Immature natural killer cell (primary cell): Measurements from ENCODE around the gene SWSAP1. TPM values are rescaled to one million over a fixed set of nuclear protein-coding genes. Genes with fewer than 3 reads are reported as not detected.
"Not testable (repeated sequence)": the region's sequence is repeated elsewhere in the genome, so short reads cannot be mapped to it uniquely, and the experiment has no call there.

Experiments used
- DNase-seq, 3 donors: peaks; one replicate each; pipeline ENCODE4 v3.0.0; 2022; ENCODE audit warnings: mixed read lengths in 1 of 3
- H3K27ac Mint-ChIP-seq, 6 donors: one replicate each; pipeline ENCODE4 v1.8.0; 2020; ENCODE audit warnings: mixed read lengths in 6 of 6, mild to moderate bottlenecking in 5 of 6, inconsistent platforms in 4 of 6, moderate library complexity in 3 of 6
- H3K27me3 Mint-ChIP-seq, 3 donors: one replicate each; pipeline ENCODE4 v1.8.0; 2020 to 2021; ENCODE audit warnings: low read depth in 3 of 3, mild to moderate bottlenecking in 3 of 3, mixed read lengths in 3 of 3, moderate library complexity in 3 of 3, inconsistent platforms in 1 of 3
- H3K36me3 Mint-ChIP-seq, 3 donors: one replicate each; pipeline ENCODE4 v1.8.0; 2020; ENCODE audit warnings: mixed read lengths in 3 of 3, inconsistent platforms in 2 of 3, mild to moderate bottlenecking in 2 of 3
- H3K4me1 Mint-ChIP-seq, 2 donors: one replicate each; pipeline ENCODE4 v1.8.0; 2020; ENCODE audit warnings: inconsistent platforms in 2 of 2, mild to moderate bottlenecking in 2 of 2, mixed read lengths in 2 of 2, moderate library complexity in 1 of 2
- H3K4me3 Mint-ChIP-seq, 5 donors: one replicate each; pipeline ENCODE4 v1.8.0; 2020; ENCODE audit warnings: mild to moderate bottlenecking in 5 of 5, mixed read lengths in 5 of 5, inconsistent platforms in 3 of 5, moderate library complexity in 3 of 5
- H3K9me3 Mint-ChIP-seq, 6 donors: one replicate each; pipeline ENCODE4 v1.8.0; 2020; ENCODE audit warnings: mild to moderate bottlenecking in 6 of 6, mixed read lengths in 6 of 6, inconsistent platforms in 4 of 6, moderate library complexity in 3 of 6
- polyA plus RNA-seq, 3 donors: library from polyadenylated mRNA; unstranded; fragments of 300-500 nt; fragmentation: Illumina TruSeq; gene quantifications; one replicate each; pipeline ENCODE4 v1.2.3, GENCODE V29; 2021

Gene SWSAP1
- polyA plus RNA-seq = 1 to 10 TPM; 7.0 to 8.7 (median 8.3) TPM

GRCh38 chr19:11374433-11375142 lies at the start of gene SWSAP1:
Gene SWSAP1, plus strand, starts transcription at chr19:11374666. Its CDS starts 15 bp downstream, at chr19:11374681.
- Mint-ChIP-seq H3K4me3 (peak within 1 kb of the TSS in 1 of 5 donors; percentile 38), H3K27me3 (no peaks in the 10 kb centered on the region), H3K9me3 (no peaks in the 10 kb centered on the region), H3K27ac (no peak within 1 kb of the TSS), H3K36me3 (peaks cover 8 to 12% (median 11%) of the 10 kb centered on the region in 3 donors), H3K4me1 (peaks cover 0 to 14% of the 10 kb centered on the region in 2 donors)
- peak; percentile 98 to 99 (median 99) for DNase-seq

DNA sequence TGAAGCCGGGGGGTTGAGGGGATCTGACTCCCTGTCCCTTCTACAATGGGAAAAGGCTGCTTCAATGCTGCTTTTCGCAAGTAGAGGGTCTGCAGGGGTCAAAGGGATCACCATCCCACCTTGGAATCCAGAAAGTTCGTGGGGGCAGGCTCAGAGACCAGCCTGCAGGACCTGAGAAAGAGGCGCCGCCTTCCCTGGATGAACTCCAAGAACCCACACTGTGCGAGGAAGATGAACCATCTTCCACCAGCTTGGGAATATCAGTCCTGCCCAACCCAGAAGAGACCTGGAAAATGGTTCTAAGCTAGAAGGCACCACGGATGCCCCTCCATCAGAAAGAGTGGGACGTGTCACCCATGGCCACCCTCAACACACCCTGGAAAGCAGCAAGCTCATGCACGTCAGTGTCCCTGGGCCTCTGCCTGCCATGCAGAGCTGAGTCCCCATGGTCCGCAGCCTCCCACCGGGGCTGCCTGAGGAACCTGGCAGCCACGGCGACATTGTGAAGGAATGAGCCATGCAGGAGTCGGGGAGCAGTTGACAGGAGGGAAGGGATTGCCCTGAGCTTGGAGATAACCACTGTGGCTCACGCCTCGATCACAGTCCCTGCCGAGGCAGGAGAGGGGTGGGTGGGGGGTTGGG lies 49.6 kb upstream of the SWSAP1 start:
- no peak for DNase-seq
- Mint-ChIP-seq H3K9me3 (no peaks in the 10 kb centered on the region), H3K27ac (peak overlapping the region; percentile 85 to 94 (median 92)), H3K4me3 (peak overlapping the region in 1 of 5 donors; percentile 72), H3K27me3 (peaks cover 4% of the 10 kb centered on the region in 3 donors), H3K36me3 (peaks cover 0 to 7% (median 4%) of the 10 kb centered on the region in 3 donors), H3K4me1 (peaks cover 28 to 35% of the 10 kb centered on the region in 2 donors)

- no peak overlapping the region for H3K4me3 Mint-ChIP-seq
- H3K36me3 Mint-ChIP-seq = peaks cover 0 to 10% (median 4%) of the 10 kb centered on the region in 3 donors
- no peaks in the 10 kb centered on the region for H3K9me3 Mint-ChIP-seq
- H3K27me3 Mint-ChIP-seq = peaks cover 2 to 4% (median 4%) of the 10 kb centered on the region in 3 donors
- peak overlapping the region in 2 of 6 donors; percentile 7 to 12 for H3K27ac Mint-ChIP-seq
- DNase-seq = no peak
- H3K4me1 Mint-ChIP-seq = peaks cover 28 to 34% of the 10 kb centered on the region in 2 donors
Measured at GRCh38 chr19:11325544-11325943, 48.9 kb upstream of the SWSAP1 start.

DNA sequence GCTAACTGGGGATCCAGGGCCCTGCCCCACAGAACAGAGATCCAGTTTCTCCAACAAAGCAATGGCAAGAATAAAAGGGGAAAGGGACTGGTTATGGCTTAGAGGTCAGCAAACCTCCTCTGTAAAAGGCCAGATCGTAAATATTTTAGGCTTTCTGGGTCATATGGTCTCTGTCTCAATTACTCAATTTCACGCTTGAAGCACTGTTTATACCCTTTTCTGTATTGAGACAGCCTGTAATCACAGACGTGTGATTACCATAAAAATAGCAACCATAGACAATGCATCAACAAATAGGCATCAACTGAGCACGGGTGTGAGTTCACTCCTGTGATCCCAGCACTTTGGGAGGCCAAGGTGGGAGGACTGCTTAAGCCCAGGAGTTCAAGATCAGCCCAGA lies 44.3 kb upstream of the SWSAP1 start:
- no peak for DNase-seq
- no peak overlapping the region for H3K27ac Mint-ChIP-seq
- peaks cover 0 to 3% of the 10 kb centered on the region in 2 donors for H3K4me1 Mint-ChIP-seq
- H3K4me3 Mint-ChIP-seq = no peak overlapping the region
- H3K9me3 Mint-ChIP-seq = peaks cover 0 to 2% (median 0%) of the 10 kb centered on the region in 6 donors
- H3K36me3 Mint-ChIP-seq = peaks cover 4 to 16% (median 10%) of the 10 kb centered on the region in 3 donors
- H3K27me3 Mint-ChIP-seq = peaks cover 0 to 2% (median 0%) of the 10 kb centered on the region in 3 donors

DNA sequence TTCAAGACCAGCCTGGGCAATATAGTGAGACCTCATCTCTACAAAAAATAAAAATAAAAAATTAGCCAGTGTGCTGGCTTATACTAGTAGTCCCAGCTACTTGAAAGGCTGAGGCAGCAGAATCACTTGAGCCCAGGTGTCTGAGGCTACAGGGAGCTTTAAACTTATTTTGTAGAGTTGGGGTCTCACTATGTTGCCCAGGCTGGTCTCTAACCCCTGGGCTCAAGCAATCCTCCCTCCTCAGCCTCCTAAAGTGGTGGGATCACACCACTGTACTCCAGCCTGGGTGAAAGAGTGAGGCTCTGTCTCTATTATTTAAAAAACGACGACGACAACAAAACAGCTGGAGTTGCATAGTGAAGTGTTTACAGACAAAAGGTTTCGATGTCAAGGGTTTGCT lies 43.0 kb upstream of the SWSAP1 start:
- H3K9me3 Mint-ChIP-seq = peaks cover 0 to 2% (median 0%) of the 10 kb centered on the region in 6 donors
- DNase-seq = no peak
- H3K36me3 Mint-ChIP-seq = peaks cover 15 to 22% (median 17%) of the 10 kb centered on the region in 3 donors
- no peak overlapping the region for H3K4me3 Mint-ChIP-seq
- H3K27me3 Mint-ChIP-seq = peaks cover 0 to 2% (median 0%) of the 10 kb centered on the region in 3 donors
- peaks cover 0 to 1% of the 10 kb centered on the region in 2 donors for H3K4me1 Mint-ChIP-seq
- no peak overlapping the region for H3K27ac Mint-ChIP-seq

DNA sequence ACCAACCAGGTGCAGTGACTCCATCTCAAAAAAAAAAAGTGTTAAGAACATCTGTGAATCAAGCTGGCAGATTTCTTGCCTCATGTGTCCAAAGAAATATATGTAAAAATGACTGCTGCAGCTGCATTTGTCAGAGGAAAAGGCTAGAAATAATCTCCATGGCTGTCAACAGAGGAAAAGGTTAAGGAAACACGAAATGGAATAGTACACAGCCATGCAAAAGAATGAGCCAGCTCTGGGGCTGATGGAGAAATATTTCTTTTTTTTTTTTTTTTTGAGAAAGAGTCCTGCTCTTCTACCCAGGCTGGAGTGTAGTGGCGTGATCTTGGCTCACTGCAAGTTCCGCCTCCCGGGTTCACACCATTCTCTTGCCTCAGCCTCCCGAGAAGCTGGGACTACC lies 41.6 kb upstream of the SWSAP1 start:
- Mint-ChIP-seq H3K4me1 (peaks cover 10 to 12% of the 10 kb centered on the region in 2 donors), H3K4me3 (no peak overlapping the region), H3K27ac (no peak overlapping the region), H3K36me3 (peaks cover 13 to 15% (median 15%) of the 10 kb centered on the region in 3 donors), H3K9me3 (peaks cover 0 to 2% (median 0%) of the 10 kb centered on the region in 6 donors), H3K27me3 (peaks cover 0 to 2% (median 0%) of the 10 kb centered on the region in 3 donors)
- no peak for DNase-seq

DNA sequence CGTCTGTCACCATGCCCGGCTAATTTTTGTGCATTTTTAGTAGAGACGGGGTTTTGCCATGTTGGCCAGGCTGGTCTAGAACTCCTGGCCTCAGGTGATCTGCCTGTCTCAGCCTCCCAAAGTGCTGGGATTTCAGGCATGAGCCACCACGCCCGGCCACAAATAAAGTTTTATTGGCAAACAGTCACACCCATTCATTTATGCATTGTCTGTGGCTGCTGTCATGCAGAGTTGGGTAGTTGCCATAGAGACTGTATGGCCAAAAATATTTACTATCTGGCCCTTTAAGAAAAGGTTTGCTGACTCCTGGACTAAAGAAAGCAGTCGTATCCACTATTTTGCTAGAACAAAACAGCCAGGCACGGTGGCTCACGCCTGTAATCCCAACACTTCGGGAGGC lies 40.6 kb upstream of the SWSAP1 start:
- Mint-ChIP-seq H3K36me3 (peaks cover 13 to 15% (median 15%) of the 10 kb centered on the region in 3 donors), H3K4me1 (peaks cover 21 to 22% of the 10 kb centered on the region in 2 donors)
- DNase-seq, H3K27ac Mint-ChIP-seq, H3K27me3 Mint-ChIP-seq, H3K9me3 Mint-ChIP-seq, H3K4me3 Mint-ChIP-seq: not testable (repeated sequence)

- Mint-ChIP-seq H3K4me3 (no peak overlapping the region), H3K9me3 (peaks cover 0 to 2% (median 0%) of the 10 kb centered on the region in 6 donors), H3K4me1 (peaks cover 29 to 32% of the 10 kb centered on the region in 2 donors), H3K27ac (no peak overlapping the region), H3K27me3 (peaks cover 0 to 2% (median 0%) of the 10 kb centered on the region in 3 donors), H3K36me3 (peaks cover 12 to 15% (median 13%) of the 10 kb centered on the region in 3 donors)
- no peak for DNase-seq
Measured at GRCh38 chr19:11335449-11336146, 38.9 kb upstream of the SWSAP1 start.

DNA sequence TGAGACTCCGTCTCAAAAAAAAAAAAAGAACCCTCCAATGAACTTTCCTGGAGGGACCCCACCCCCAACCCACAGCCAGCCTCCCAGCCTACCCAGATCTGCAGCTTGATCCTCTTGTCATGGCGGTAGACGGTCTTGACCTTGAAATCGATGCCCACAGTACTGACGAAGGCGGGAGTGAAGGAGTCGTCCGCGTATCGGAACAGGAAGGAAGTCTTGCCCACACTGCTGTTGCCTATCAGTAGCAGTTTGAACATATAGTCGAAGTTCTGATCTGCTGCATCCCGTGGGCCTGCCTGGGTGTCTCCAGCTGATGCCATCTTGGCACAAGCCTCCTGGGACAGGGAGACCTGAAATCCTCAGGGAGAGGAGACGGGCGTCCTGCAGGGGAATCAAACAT lies 37.4 kb upstream of the SWSAP1 start:
- H3K27ac Mint-ChIP-seq = peak overlapping the region; percentile 50 to 78 (median 65)
- DNase-seq = peak in 1 of 3 donors; percentile 23
- H3K36me3 Mint-ChIP-seq = peaks cover 12 to 15% (median 13%) of the 10 kb centered on the region in 3 donors
- peaks cover 0 to 3% (median 0%) of the 10 kb centered on the region in 3 donors for H3K27me3 Mint-ChIP-seq
- H3K9me3 Mint-ChIP-seq = peaks cover 0 to 2% (median 0%) of the 10 kb centered on the region in 6 donors
- H3K4me3 Mint-ChIP-seq = peak overlapping the region; percentile 48 to 66 (median 56)
- peaks cover 29 to 32% of the 10 kb centered on the region in 2 donors for H3K4me1 Mint-ChIP-seq

DNA sequence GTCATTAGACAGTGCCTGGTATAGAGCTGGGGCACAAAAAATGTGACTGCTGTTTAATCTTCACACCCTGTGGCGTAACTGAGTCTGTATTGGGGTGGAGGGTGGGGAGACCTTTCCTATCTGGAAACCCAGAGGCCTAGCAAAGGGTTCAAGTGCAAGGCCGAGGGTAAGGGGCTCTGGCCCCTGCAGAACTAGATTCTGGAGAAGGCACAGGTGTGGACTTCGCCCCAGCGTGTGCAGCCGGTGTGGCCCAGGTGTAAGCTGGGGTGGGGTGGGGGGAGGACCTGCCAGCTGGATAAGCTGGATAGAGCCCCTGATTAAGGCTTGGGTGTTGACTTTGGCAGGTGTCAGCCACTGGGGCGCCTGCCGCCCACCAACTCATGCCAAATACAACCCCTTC lies 36.3 kb upstream of the SWSAP1 start:
- Mint-ChIP-seq H3K4me1 (peaks cover 29 to 32% of the 10 kb centered on the region in 2 donors), H3K9me3 (peaks cover 0 to 2% (median 0%) of the 10 kb centered on the region in 6 donors), H3K27me3 (peaks cover 0 to 2% (median 1%) of the 10 kb centered on the region in 3 donors), H3K36me3 (peaks cover 12 to 15% (median 13%) of the 10 kb centered on the region in 3 donors), H3K4me3 (peak overlapping the region; percentile 9 to 66 (median 48)), H3K27ac (peak overlapping the region in 4 of 6 donors; percentile 23 to 74 (median 64))
- no peak for DNase-seq

- no peak for DNase-seq
- Mint-ChIP-seq H3K27me3 (peaks cover 0 to 2% (median 1%) of the 10 kb centered on the region in 3 donors), H3K36me3 (peaks cover 8 to 15% (median 12%) of the 10 kb centered on the region in 3 donors), H3K27ac (peak overlapping the region; percentile 2 to 74 (median 20)), H3K4me1 (peaks cover 29 to 32% of the 10 kb centered on the region in 2 donors), H3K9me3 (peaks cover 0 to 2% (median 0%) of the 10 kb centered on the region in 6 donors), H3K4me3 (peak overlapping the region; percentile 49 to 83 (median 80))
Measured at GRCh38 chr19:11338569-11339253, 35.8 kb upstream of the SWSAP1 start.

DNA sequence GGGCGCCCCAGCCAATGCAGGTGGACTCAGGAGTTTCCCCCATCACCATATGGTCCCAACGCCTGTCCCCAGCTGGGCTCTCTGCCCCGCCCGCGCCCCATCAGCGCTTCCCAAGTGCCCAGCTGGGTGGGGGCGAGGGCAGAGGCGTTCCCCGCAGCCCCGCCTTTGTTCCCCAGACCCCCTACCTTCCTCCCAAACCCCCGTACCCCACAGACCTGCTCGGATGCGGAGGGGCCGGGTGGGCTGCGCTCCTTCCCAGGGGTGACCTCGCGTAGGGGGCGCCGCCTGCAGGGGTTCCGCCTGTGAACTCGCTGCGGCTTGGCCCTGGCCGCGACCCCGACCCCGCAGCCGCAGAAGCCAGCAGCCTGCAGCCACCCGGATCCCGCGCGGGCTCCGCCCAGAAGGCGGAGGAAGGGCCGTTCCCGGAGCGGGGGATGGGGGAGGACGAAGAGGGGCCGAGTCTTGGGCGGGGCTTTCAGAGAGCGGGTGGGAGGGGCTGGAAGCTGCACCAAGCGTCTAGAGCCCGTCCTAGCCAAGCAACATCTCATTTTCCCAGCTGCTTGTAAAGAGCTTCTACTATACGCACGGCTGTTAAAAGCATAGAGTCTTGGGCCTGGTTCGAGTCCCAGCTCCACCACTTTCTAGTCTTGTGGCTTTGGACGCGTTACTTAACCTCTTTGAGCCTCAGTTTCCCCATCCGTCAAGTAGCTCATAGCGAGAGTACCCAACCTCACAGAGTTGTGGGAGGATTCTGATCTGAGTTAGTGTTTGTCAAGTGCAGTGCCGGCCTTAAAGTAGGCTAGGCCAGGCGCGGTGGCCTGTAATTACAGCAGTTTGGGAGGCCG lies 35.0 kb upstream of the SWSAP1 start, which contains the start of gene RAB3D:
TSS of gene RAB3D (minus strand) at position 404 of the 845 bp plus-strand sequence. CDS start 2,258 bp downstream, outside the sequence.
- DNase-seq = peak; percentile 63 to 71 (median 64)
- Mint-ChIP-seq H3K4me3 (peak within 1 kb of the TSS; percentile 78 to 83 (median 80)), H3K4me1 (peaks cover 32 to 34% of the 10 kb centered on the region in 2 donors), H3K27me3 (peaks cover 0 to 2% (median 1%) of the 10 kb centered on the region in 3 donors), H3K27ac (peak within 1 kb of the TSS; percentile 2 to 78 (median 54)), H3K9me3 (peaks cover 0 to 2% (median 0%) of the 10 kb centered on the region in 6 donors), H3K36me3 (peaks cover 6 to 13% (median 8%) of the 10 kb centered on the region in 3 donors)
